Upper lobe of left lung (tissue), 4 donors: Measurements from ENCODE around the gene SORL1.

Experiments used
- CTCF ChIP-seq, 6 experiments: fragments of 450-650 bp in 4 of 6; fragments of 200-600 bp in 2 of 6; sonication (generic) in 2 of 6; IDR thresholded peaks; one replicate each; pipeline ENCODE4 v1.5.1; 2016 to 2019; ENCODE audit warnings: antibody characterized with exemption in 6 of 6
- POLR2A ChIP-seq, 4 donors: fragments of 450-650 bp; IDR thresholded peaks; one replicate each; pipeline ENCODE4 v1.5.1; 2016 to 2017; ENCODE audit warnings: antibody characterized with exemption in 4 of 4, mild to moderate bottlenecking in 2 of 4
- POLR2AphosphoS5 ChIP-seq, 2 donors: sonication (generic); formaldehyde crosslinking; IDR thresholded peaks; one replicate each; pipeline ENCODE4 v1.5.1; 2017; ENCODE audit warnings: antibody characterized with exemption in 2 of 2

GRCh38 chr11:121448011-121448410, 4.1 kb upstream of the SORL1 start:
- no peak for TF ChIP-seq CTCF (IDR thresholded peaks at IDR 0.05)
- no peak for TF ChIP-seq POLR2A (IDR thresholded peaks at IDR 0.05)
- TF ChIP-seq POLR2AphosphoS5 (IDR thresholded peaks at IDR 0.05) = no peak
